Sigmoid colon (tissue), 4 donors: Measurements from ENCODE around the gene NFIL3.

ENCODE experiments used
- EP300 ChIP-seq, 4 donors: sonication (generic); formaldehyde crosslinking; IDR thresholded peaks; one replicate each; pipeline ENCODE4 v1.6.1; 2017; ENCODE audit warnings: antibody characterized with exemption in 4 of 4
- POLR2A ChIP-seq, 2 donors: fragments of 450-650 bp; IDR thresholded peaks; one replicate each; pipeline ENCODE4 v1.6.1; 2016; ENCODE audit warnings: antibody characterized with exemption in 2 of 2, mild to moderate bottlenecking in 2 of 2, moderate library complexity in 2 of 2
- POLR2AphosphoS5 ChIP-seq, 4 donors: sonication (generic); formaldehyde crosslinking; IDR thresholded peaks; one replicate each; pipeline ENCODE4 v1.6.1; 2017; ENCODE audit warnings: antibody characterized with exemption in 4 of 4
- TF ChIP-seq, protein P1 (sequence below), 4 experiments: fragments of 450-650 bp in 3 of 4; fragments of 200-600 bp in 1 of 4; IDR thresholded peaks; one replicate each; pipeline ENCODE4 v1.5.1; 2016 to 2019; ENCODE audit warnings: antibody characterized with exemption in 4 of 4, mild to moderate bottlenecking in 3 of 4, moderate library complexity in 2 of 4

DNA sequence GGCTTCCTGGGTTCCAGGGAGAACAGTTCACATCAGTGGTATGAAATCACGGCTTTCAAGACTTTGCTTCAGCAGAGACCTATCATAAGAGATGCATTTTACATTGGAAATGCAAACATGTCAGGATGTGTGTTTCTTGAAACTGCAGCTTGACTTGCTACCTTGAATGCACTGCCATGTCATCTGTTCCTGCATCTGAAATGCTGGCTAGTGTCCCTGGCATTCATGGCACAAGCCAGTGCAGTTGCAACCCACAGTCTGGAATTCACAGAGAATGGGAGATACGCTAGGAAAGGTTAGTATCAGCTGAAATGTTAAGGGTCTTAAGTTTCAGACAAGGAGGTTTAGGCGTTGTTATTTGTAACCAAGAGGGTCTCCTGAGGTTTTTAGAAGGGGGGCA lies 24.7 kb downstream of the NFIL3 start:
- TF ChIP-seq, protein P1, sequence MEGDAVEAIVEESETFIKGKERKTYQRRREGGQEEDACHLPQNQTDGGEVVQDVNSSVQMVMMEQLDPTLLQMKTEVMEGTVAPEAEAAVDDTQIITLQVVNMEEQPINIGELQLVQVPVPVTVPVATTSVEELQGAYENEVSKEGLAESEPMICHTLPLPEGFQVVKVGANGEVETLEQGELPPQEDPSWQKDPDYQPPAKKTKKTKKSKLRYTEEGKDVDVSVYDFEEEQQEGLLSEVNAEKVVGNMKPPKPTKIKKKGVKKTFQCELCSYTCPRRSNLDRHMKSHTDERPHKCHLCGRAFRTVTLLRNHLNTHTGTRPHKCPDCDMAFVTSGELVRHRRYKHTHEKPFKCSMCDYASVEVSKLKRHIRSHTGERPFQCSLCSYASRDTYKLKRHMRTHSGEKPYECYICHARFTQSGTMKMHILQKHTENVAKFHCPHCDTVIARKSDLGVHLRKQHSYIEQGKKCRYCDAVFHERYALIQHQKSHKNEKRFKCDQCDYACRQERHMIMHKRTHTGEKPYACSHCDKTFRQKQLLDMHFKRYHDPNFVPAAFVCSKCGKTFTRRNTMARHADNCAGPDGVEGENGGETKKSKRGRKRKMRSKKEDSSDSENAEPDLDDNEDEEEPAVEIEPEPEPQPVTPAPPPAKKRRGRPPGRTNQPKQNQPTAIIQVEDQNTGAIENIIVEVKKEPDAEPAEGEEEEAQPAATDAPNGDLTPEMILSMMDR (IDR thresholded peaks at IDR 0.05) = no peak
- TF ChIP-seq POLR2A (IDR thresholded peaks at IDR 0.05) = no peak
- no peak for TF ChIP-seq EP300 (IDR thresholded peaks at IDR 0.05)
- no peak for TF ChIP-seq POLR2AphosphoS5 (IDR thresholded peaks at IDR 0.05)
